NCI-H226 (cell line): ENCODE results near the gene CMTM7.
A peak's percentile ranks its signal among the peaks of the same experiment; 100 is the strongest.
"Not testable (repeated sequence)": the region's sequence is repeated elsewhere in the genome, so short reads cannot be mapped to it uniquely, and the experiment has no call there.

Experiments used
- DNase-seq: peaks from one replicate; pipeline ENCODE4 v3.0.0-alpha.2; 2015

The CMTM7 gene

GRCh38 chr3:32463415-32463814 is 71.8 kb downstream of the CMTM7 start:
- DNase-seq, result not testable (repeated sequence)

DNA sequence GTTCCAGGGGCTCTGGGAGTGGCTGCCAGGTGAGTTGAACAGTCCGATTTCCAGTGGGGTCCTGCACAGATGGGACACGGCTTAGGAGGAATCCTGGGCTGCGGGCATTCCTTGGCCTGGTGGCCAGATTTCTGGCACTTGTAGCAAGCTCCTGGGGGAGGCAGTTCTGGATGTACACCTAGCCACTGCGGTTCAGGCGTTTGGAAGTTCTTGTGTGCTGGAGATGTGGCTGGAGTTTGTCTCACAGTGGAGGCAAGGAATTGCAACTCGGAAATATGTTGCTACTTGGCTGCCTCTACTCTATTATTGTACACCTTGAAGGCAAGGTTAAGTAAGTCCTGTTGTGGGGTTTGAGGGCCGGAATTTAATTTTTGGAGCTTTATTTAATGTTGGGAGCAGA is 73.1 kb downstream of the CMTM7 start:
- DNase-seq, result not testable (repeated sequence)

- DNase-seq, result not testable (repeated sequence)
Measured at GRCh38 chr3:32466808-32467207, 75.2 kb downstream of the CMTM7 start.

GRCh38 chr3:32467333-32468070 is 75.8 kb downstream of the CMTM7 start:
- DNase-seq, result peak; percentile 43

GRCh38 chr3:32469151-32469874 is 77.7 kb downstream of the CMTM7 start:
- no peak for DNase-seq

- DNase-seq, result no peak
Measured at GRCh38 chr3:32470362-32470761, 78.7 kb downstream of the CMTM7 start.

GRCh38 chr3:32471246-32471645 is 79.6 kb downstream of the CMTM7 start:
- DNase-seq, result no peak

DNA sequence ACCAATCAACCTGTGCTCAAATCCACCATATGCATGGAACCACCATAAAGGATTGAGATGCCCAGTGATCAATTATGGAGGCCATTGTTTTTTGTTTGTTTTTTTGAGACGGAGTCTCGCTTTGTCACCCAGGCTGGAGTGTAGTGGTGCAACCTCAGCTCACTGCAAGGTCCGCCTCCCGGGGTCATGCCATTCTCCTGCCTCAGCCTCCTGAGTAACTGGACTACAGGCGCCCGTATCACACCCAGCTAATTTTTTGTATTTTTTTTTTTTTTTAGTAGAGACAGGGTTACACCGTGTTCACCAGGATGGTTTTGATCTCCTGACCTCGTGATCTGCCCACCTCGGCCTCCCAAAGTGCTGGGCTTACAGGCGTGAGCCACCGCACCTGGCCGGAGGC is 80.5 kb downstream of the CMTM7 start:
- DNase-seq, result not testable (repeated sequence)

DNA sequence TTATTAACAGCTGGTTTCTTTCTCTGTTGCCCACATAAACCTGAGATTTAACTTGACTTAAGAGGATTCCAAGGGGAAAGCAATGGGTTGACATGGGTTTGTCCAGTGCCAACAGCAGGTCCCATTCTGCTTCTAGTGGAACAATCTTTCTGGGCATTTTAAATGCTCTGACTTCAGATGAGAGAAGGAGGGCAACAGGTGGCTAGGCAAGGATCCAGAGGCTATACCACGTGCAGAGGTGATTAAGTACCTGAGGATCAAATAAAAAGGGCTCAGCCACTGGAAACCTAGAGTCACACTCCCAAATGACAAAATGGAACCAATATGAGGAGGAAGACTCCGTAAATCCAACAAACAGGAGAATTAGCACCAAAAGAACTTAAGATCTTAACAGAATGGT is 82.5 kb downstream of the CMTM7 start:
- no peak for DNase-seq

DNA sequence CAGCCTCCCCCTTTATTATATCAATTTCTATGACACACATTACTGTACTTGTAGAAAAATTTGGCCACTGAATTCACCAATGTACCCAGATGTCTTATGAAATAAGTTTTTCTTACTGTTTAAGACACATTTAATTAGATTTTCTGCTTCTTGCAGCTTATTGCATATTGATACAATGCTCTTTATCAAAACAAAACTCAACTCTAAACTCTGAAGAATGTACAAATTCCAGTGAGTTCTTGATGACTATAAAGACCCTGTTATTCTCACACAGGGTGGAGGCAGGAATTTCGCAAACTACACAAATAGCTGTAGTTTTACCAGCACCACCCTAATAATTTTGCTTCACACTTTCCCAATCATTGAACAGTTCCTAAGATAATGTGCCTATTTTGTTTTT is 89.0 kb downstream of the CMTM7 start:
- no peak for DNase-seq

- no peak for DNase-seq
Measured at GRCh38 chr3:32481791-32482631, 90.4 kb downstream of the CMTM7 start.

DNA sequence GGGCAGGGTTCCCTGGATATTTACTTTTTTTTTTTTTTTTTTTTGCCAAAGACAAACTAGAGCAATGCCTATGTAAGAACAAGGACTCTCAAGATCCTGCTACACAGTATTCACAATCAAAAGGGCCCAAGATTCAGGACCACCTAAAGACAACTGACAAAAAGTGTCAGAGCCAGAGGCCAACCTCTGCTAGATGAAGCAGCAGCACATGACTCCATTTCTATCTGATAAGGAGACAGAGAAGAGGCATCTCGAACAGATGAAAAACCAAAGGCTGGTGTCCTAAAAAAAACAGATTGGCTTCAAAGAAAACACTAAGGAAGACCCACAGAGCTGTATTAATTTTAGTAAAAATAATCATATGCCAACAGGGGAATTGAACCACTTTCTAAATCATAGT is 91.0 kb downstream of the CMTM7 start:
- DNase-seq, result no peak

- DNase-seq, result no peak
Measured at GRCh38 chr3:32483772-32484171, 92.1 kb downstream of the CMTM7 start.

- no peak for DNase-seq
Measured at GRCh38 chr3:32484436-32484835, 92.8 kb downstream of the CMTM7 start.

DNA sequence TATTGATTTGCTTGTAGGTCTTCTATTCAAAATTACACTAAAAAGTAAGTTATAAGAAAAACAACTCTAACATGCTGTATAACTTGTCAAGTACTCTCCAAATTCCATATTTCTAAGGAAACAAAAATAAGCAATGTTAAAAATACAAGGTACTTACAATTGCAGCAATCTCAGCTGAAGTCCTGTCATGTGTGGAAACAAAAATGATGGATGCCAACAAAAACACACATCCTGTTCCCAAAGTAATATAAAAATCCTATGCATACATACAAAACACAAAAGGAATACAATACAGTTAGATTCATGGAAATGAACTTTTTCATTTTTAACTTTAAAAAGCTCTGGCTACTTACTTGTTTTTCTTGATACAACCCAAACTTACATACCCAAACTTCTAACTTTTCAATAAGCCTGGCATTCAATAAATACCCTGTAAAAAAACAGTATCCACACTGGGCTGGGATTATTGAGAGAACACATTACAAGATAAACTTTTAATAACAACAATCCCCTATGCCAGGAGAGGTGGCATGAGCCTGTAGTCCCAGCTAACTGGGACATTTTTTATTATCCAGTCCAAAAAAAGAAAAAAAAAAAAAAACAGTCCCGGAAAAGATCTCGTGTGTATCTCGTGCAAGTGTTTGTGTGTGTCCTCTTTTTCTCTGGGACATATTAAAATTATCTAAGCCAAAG is 96.3 kb downstream of the CMTM7 start:
- no peak for DNase-seq

DNA sequence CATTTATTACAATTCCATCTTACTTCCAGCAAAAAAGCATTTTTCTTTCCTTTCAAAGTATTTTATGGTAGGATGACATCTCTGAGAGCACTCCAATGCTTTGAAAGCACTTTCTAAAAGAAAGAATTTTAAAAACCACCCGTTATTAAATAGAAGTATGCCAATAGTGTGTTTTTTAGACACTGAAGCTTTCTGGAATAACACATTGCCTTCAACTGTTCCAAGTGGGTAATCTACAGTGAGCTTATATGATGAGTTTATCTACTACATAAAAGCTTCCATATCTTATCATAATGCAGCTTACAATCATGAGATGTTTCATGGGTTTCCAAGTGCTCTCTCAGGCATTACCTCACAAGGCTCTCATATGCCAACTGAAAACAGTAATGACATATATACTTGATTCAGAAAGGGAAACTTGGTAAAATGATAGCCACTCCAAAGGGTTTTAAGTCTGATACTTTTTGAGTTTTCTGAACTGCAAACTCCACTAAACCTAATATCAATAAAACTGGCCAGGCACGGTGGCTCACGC is 96.9 kb downstream of the CMTM7 start:
- no peak for DNase-seq

DNA sequence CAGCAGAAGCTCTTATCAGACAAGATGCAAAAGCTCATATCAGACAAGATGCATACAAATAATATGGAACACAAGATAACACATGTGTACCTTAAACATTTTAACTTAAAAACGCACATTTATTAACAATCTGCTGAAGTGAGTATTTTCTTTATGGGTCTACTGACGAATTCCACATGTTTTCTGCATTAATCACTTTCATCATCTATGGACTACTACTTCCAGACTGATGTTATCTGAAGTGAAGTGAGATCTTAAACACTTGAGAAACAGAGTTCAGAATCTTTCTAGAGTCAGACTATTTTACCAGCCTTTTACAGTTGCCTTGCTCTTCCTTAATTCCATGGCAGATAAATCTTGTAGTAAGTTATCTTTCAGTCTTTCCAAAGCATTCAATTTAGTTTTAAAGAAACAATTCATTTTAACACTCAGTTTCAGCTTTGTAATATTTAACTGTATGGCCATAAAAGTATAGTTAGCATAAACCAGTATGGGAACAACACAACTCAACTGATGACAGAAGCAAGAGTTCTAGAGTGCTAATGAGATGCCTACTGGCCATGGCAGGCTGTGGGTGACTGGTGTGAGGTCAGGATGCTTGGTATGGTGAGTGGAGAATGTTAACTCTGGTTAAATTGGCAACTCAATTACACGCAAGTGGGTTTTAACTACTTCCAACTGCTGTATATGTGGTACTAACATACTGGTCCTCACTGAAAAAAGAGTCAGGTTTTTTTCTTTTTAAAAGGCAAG is 101.2 kb downstream of the CMTM7 start:
- no peak for DNase-seq

DNA sequence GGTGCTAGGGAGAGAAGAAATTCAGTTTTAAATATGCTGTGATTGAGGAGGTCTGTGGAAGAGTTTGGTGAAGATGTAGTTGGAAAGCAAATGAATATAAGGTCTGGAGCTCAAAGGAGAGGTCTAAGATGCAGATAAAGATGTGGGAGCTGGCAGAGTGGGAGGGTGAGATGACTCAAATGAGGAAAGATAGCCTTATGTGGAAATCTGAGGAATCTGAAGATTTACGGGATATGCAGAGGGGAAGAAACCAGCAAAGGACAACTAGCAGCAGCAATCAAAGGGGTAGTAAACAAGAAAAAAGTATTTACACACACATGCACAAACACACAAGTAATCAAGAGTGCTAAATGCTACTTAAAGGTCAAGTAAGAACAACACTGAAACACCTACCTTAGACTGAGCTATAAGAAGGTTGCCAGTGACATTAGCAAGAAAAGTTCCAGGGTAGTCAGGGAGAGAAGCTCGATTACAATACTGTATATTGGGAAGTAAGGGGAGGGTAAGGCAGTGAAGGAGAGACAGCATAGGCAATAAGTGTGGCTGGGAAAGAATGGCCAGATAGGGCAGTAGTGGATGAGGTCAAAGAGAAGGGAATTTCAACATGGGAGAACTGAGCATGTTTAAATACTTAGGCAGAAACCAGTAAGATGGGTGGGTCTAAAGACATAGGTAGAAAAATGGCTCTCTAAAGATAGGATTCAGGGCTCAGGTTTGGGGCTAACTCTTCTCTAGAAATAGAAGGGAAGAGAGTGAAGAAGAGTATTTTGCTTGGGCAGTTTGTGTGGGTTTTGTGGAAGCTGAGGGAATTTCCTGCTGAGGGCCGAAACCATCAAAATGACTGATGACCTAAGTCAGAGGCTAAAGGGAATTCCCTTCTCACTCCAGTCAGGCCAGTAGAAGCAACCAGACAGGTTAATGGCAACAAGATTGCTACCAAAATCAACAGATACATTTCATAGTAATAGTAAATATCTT is 102.1 kb downstream of the CMTM7 start:
- DNase-seq, result peak; percentile 78

- no peak for DNase-seq
Measured at GRCh38 chr3:32495085-32495484, 103.4 kb downstream of the CMTM7 start.

- DNase-seq, result no peak
Measured at GRCh38 chr3:32495609-32496008, 104.0 kb downstream of the CMTM7 start.

DNA sequence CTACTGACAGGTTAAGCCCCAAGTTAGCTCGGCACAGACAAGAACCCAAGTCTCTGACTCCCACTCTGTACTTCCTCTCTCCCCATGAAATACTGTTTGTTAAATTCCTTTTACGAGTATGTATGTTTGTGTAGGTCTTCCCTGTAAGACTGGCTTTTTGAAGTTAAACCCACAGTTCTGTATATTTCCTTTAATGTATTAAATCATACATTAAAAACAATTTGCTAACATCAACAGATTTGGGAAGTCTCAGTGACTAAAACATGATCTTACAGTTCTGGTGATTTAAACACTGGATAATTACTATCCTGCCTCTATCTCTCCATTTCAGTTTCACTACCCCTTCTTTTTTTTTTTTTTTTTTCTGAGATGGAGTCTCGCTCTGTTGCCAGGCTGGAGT is 106.6 kb downstream of the CMTM7 start:
- DNase-seq, result no peak
